ENCODE results near the gene LATS2. TPM values are rescaled to one million over a fixed set of nuclear protein-coding genes. Genes with fewer than 3 reads are reported as not detected.

Gene LATS2
- total RNA-seq, 2 donors from 2014 or later: 3.7 to 11.3 TPM

GRCh38 chr13:21033212-21033840 is 28.1 kb downstream of the LATS2 start:
- Histone ChIP-seq H3K4me1 (no peaks in the 10 kb centered on the region), H3K4me3 (no peak overlapping the region), H3K9ac (ENCODE audit: low read depth in 2 of 2, low read length in 2 of 2) (no peak overlapping the region)

GRCh38 chr13:21032656-21033055 is 28.7 kb downstream of the LATS2 start:
- H3K4me1 ChIP-seq: no peaks in the 10 kb centered on the region
- intact Hi-C loops (cut with DNase I): no loop called here
- H3K27me3 ChIP-seq: no peaks in the 10 kb centered on the region
- no peak overlapping the region for H3K27ac ChIP-seq
- no peak overlapping the region for H3K4me3 ChIP-seq
- no peaks in the 10 kb centered on the region for H3K36me3 ChIP-seq
- no peak for DNase-seq
- no peak overlapping the region for H3K9ac ChIP-seq (ENCODE audit: low read depth in 2 of 2, low read length in 2 of 2)
- no peak for TF ChIP-seq CTCF (IDR thresholded peaks at IDR 0.05)
- no peaks in the 10 kb centered on the region for H3K9me3 ChIP-seq

More at GRCh38 chr13:21033212-21033840, 28.1 kb downstream of the LATS2 start:
- Histone ChIP-seq H3K36me3 (no peaks in the 10 kb centered on the region), H3K27me3 (no peaks in the 10 kb centered on the region), H3K27ac (no peak overlapping the region), H3K9me3 (no peaks in the 10 kb centered on the region)
- no peak for DNase-seq
- intact Hi-C loops (cut with DNase I): no loop called here
- no peak for TF ChIP-seq CTCF (IDR thresholded peaks at IDR 0.05)

- no peak overlapping the region for H3K27ac ChIP-seq
- no peak overlapping the region for H3K4me3 ChIP-seq
- H3K9ac ChIP-seq (ENCODE audit: low read depth in 2 of 2, low read length in 2 of 2): no peak overlapping the region
- H3K36me3 ChIP-seq: no peaks in the 10 kb centered on the region
- no peaks in the 10 kb centered on the region for H3K9me3 ChIP-seq
- TF ChIP-seq CTCF (IDR thresholded peaks at IDR 0.05): no peak
- intact Hi-C loops (cut with DNase I): no loop called here
- DNase-seq: no peak
- no peaks in the 10 kb centered on the region for H3K4me1 ChIP-seq
- H3K27me3 ChIP-seq: no peaks in the 10 kb centered on the region
These were observed 29.7 kb downstream of the LATS2 start for GRCh38 chr13:21031594-21032275.

- no peak for TF ChIP-seq CTCF (IDR thresholded peaks at IDR 0.05)
- intact Hi-C loops (cut with DNase I): no loop called here
- no peak for DNase-seq
These were observed 35.8 kb downstream of the LATS2 start for GRCh38 chr13:21025539-21025938.

GRCh38 chr13:21022056-21022979 is 39.1 kb downstream of the LATS2 start:
- intact Hi-C loops (cut with DNase I): no loop called here
- no peak overlapping the region for H3K9ac ChIP-seq (ENCODE audit: low read depth in 2 of 2, low read length in 2 of 2)
- no peak overlapping the region for H3K27ac ChIP-seq

More at GRCh38 chr13:21025539-21025938, 35.8 kb downstream of the LATS2 start:
- H3K4me3 ChIP-seq: no peak overlapping the region
- H3K9me3 ChIP-seq: no peaks in the 10 kb centered on the region
- no peaks in the 10 kb centered on the region for H3K36me3 ChIP-seq
- peaks cover 14% of the 10 kb centered on the region for H3K4me1 ChIP-seq
- no peaks in the 10 kb centered on the region for H3K27me3 ChIP-seq
- H3K9ac ChIP-seq (ENCODE audit: low read depth in 2 of 2, low read length in 2 of 2): no peak overlapping the region
- H3K27ac ChIP-seq: no peak overlapping the region

More at GRCh38 chr13:21022056-21022979, 39.1 kb downstream of the LATS2 start:
- Histone ChIP-seq H3K9me3 (no peaks in the 10 kb centered on the region), H3K4me3 (no peak overlapping the region), H3K36me3 (no peaks in the 10 kb centered on the region), H3K4me1 (peaks cover 14% of the 10 kb centered on the region), H3K27me3 (no peaks in the 10 kb centered on the region)
- TF ChIP-seq CTCF (IDR thresholded peaks at IDR 0.05): no peak
- DNase-seq: no peak
